Neutrophil (primary cell): ENCODE results near the gene ZNF423.

ENCODE experiments used
- H3K27ac ChIP-seq: fragments of 200-600 bp; sonication (generic); 2 replicates; pipeline ENCODE4 v1.5.1; 2016; ENCODE audit warnings: mild to moderate bottlenecking, moderate library complexity
- H3K27me3 ChIP-seq: fragments of 200-600 bp; sonication (generic); 2 replicates; pipeline ENCODE4 v1.6.0; 2016; ENCODE audit warnings: mild to moderate bottlenecking
- H3K36me3 ChIP-seq: fragments of 200-600 bp; sonication (generic); 2 replicates; pipeline ENCODE4 v1.5.1; 2017
- H3K4me1 ChIP-seq, 2 experiments: fragments of 200-600 bp in 1 of 2; sonication (generic) in 1 of 2; 1 replicate in 1 of 2; 2 replicates in 1 of 2; pipeline versions ENCODE4 v1.5.1 to v1.6.1; 2013 to 2016; ENCODE audit warnings: low read depth in 1 of 2, low read length in 1 of 2, mild to moderate bottlenecking in 1 of 2, moderate library complexity in 1 of 2; ENCODE audit not compliant: control insufficient read depth in 1 of 2, insufficient read depth in 1 of 2
- H3K4me3 ChIP-seq, 2 experiments: fragments of 200-600 bp in 1 of 2; sonication (generic) in 1 of 2; 1 replicate in 1 of 2; 2 replicates in 1 of 2; pipeline ENCODE4 v1.5.1; 2013 to 2016; ENCODE audit warnings: low read depth in 1 of 2, low read length in 1 of 2, mild to moderate bottlenecking in 1 of 2, moderate library complexity in 1 of 2
- H3K9me3 ChIP-seq: fragments of 200-600 bp; sonication (generic); 2 replicates; pipeline ENCODE4 v1.5.1; 2016
- CTCF ChIP-seq: fragments of 200-600 bp; sonication (generic); IDR thresholded peaks from 2 replicates; pipeline ENCODE4 v1.5.1; 2016; ENCODE audit warnings: antibody characterized with exemption

ZNF423 gene

GRCh38 chr16:49737541-49737940 is 118.4 kb downstream of the ZNF423 start:
- no peak overlapping the region for H3K4me3 ChIP-seq
- H3K27me3 ChIP-seq = no peaks in the 10 kb centered on the region
- no peak overlapping the region for H3K27ac ChIP-seq
- no peaks in the 10 kb centered on the region for H3K9me3 ChIP-seq
- H3K36me3 ChIP-seq = no peaks in the 10 kb centered on the region
- no peaks in the 10 kb centered on the region for H3K4me1 ChIP-seq
- no peak for TF ChIP-seq CTCF

DNA sequence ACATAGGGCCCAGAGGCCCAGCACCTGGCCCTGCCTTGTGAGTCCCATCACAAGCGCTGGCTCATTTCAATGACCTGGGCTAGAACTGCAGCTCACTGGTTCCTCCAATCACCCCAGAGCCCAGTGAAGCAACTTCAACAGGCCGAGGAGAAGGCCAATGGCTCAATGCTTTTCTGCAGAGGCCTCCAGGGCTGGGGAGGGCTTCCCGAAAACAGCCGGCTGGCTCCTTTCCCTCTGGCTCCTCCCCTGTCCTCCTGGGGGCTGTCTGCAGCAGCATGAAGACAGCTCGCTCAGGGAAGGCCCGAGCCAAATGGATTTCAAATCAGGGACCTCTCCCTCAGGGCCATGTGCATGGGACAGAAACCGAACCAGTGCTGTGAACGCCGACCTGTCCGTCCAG is 121.6 kb downstream of the ZNF423 start:
- Histone ChIP-seq H3K27me3 (no peaks in the 10 kb centered on the region), H3K4me3 (no peak overlapping the region)

DNA sequence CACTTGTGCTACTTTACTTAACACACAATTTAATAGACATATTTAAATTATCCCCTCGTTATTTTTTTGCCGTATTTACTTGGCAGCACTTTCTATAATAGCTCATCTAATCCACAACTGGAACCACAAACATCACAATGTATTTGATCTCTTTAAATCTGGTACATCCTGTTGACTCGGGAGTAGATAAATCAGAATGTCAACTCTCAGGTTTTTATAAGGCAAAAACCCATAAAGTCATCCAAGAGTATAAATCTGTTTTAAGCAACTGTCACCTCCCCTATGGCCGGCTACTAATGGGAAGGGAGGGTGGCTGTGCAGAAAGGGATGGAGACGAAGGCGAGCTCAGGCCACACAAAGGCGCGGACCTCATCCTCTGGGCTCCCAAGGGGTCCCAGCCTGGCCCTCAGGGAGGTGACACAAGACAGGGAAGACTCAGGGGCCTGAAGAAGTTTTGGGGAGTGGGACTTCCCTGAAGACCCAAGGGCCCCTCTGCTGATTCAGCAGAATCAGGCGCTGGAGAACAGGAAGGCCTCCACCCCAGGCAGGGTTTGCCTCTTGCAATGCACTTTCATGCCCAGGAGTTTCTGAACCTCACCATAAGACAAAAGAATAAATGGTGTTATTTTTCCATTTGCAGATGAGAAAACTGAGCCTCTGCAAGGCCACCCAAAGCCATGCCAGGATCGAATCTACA is 122.5 kb downstream of the ZNF423 start:
- no peak overlapping the region for H3K4me3 ChIP-seq
- H3K27ac ChIP-seq = no peak overlapping the region
- no peak for TF ChIP-seq CTCF
- H3K9me3 ChIP-seq = no peaks in the 10 kb centered on the region
- no peaks in the 10 kb centered on the region for H3K36me3 ChIP-seq
- H3K4me1 ChIP-seq = no peaks in the 10 kb centered on the region
- no peaks in the 10 kb centered on the region for H3K27me3 ChIP-seq

More for the DNA sequence above, 121.6 kb downstream of the ZNF423 start:
- Histone ChIP-seq H3K4me1 (no peaks in the 10 kb centered on the region), H3K36me3 (no peaks in the 10 kb centered on the region), H3K27ac (no peak overlapping the region), H3K9me3 (no peaks in the 10 kb centered on the region)
- no peak for TF ChIP-seq CTCF

DNA sequence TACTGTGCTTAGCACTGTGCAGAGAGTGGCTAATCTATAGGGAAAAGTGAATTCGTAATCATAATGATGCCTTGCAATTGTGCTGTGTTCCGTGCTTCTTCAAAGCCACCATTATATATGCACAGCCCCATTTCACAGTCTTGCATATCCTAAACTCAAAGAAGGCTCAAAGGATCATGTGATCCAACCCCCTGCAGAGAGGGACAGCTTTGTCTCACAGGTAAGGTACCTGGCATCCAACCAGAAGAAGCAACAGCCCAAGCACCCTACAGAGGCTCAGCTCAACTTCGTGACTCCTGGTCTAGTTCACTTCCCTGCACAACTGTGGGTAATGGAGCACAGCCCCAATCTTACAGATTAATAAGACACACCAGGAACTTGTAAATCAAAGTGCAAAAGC is 124.0 kb downstream of the ZNF423 start:
- no peak overlapping the region for H3K4me3 ChIP-seq
- no peaks in the 10 kb centered on the region for H3K9me3 ChIP-seq
- H3K36me3 ChIP-seq = no peaks in the 10 kb centered on the region
- H3K27me3 ChIP-seq = no peaks in the 10 kb centered on the region
- no peaks in the 10 kb centered on the region for H3K4me1 ChIP-seq
- no peak for TF ChIP-seq CTCF
- no peak overlapping the region for H3K27ac ChIP-seq

DNA sequence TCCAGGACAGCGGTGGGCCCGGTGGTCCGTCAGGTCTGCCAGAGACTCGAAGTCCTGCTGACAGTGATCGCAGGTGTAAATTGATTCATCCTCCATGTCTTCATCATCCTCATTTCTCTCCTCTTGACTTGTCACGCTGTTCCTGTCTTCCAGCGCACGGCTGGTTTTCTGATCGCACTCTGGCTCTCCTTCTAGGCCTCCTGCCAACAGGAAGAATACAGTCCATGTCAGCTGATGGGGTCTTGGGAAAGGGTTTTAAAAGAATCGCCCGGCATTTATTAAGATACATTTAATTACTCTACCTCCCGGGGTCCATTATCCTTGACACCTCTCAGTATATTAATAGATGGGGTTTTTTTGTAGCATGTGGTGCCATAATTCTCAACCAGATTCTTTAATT is 125.1 kb downstream of the ZNF423 start:
- no peaks in the 10 kb centered on the region for H3K9me3 ChIP-seq
- H3K36me3 ChIP-seq = no peaks in the 10 kb centered on the region
- no peak overlapping the region for H3K4me3 ChIP-seq
- no peaks in the 10 kb centered on the region for H3K4me1 ChIP-seq
- no peaks in the 10 kb centered on the region for H3K27me3 ChIP-seq
- H3K27ac ChIP-seq = no peak overlapping the region
- TF ChIP-seq CTCF = no peak
